IPS DF 19.7 (cell line): Measurements from ENCODE around the gene NCF4.

Source experiments
- DNase-seq: peaks from one replicate; pipeline ENCODE4 v3.0.0-alpha.2; 2013; ENCODE audit warnings: low read depth, low spot score

Gene NCF4

DNA sequence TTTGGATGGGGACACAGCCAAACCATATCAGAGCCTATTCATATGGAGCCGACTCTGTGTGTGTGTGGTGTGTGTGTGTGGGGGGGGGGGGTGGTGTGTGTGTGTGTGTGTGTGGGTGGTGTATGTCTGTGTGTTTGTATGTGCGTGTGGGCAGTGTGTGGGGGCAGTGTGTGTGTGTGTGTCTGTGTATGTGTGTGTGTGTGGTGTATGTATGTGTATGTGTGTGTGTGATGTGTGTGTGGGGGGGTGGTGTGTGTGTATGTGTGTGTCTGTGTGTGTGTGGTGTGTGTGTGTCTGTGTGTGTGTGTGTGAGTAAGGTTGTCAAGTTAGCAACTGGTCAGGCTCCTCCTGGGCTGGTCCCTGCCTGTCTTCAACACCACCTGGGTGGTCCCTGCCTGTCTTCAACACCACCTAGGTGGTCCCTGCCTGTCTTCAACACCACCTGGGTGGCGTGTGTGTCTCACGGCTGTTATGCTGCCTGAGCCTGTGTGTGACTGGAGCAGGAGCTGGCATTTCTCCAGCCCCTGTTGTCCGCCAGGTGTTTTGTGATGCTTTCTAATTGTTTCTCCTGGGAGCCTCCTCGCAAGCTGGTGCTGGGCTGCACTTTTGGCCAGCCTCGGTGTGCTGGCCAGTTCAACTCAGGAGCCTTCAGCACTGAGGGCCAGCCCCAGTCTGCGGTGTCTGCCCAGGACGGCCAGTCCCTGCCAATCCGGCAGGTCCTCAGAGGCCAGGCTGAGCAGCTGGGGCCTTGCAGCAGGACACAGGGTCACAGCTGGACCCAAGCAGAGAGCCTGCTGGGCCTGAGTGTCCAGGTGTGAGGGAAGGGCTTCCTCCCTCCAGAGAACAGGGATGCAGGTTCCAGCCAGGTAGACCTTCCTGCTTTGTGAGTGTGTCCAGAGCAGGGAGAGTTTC, 22.4 kb upstream of the NCF4 start:
- no peak for DNase-seq

DNA sequence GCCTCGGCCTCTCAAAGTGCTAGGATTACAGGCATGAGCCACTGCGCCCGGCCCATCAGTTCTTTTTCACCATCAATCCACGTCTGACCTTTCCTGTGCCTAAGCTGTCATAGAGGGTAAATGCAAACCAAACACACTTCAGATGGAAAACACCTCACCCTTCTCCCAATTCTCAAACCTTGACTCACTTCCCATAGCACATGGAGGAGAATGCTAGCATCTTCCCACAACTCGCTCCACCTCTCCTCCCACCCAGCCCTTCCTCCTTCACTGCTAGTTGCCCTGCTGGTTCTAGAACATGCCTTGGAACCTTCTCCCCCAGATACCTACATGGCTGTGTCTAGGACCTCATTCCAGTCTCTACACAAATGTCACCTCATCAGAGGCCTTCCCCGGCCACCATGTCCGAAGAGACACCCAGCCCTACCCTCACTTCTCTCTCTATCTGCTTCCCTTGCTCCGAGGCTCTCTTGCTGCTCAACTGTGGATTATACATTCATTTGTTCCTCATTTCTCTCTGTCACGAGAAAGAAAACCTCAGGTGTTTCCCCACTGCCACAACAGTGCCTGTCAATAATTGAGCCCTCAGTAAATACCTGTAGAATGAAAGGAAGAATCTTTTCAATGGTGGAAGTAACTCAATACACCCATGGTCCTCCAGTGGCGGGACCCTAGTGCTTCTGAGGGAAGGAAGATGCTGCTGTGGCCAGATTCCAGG, 21.3 kb upstream of the NCF4 start:
- DNase-seq = no peak

DNA sequence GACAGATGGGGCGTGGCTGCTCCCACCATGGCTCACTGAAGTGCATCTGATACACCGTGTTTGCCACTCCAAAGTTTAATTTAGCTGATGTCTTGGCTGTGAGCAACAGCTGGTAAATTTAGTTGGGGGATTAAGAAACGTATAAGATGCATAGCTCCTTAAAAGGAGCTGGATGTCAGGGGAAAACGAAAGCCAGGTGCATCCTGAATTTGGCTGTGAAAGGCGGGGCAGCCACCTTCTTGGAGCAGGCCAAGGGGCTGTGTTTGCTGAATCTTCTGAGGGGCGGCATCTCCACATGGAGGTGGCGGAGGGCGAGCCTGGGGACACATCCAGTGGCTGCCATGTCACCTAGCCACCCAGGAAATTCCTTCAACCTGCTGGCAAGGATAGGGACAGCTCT, 20.7 kb upstream of the NCF4 start:
- no peak for DNase-seq

DNA sequence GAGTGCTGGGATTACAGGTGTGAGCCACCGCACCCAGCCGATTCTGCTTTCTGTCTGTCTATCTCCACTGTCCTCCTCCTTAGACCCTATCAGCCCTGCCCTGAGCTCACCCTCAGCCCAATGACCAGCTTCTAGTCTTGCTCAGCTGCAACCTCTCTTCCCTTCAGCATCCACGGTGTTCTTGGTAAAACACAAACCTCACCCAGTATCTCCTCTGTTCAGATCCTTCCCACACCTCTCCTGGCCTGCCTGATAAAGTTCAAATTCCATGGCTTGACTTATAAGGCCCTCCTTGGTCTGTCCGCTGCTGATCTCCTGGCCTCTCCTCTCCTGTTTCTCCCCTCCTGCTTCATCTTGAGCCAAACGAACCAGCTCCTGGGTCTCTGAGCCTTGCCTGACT, 14.5 kb upstream of the NCF4 start:
- no peak for DNase-seq

DNA sequence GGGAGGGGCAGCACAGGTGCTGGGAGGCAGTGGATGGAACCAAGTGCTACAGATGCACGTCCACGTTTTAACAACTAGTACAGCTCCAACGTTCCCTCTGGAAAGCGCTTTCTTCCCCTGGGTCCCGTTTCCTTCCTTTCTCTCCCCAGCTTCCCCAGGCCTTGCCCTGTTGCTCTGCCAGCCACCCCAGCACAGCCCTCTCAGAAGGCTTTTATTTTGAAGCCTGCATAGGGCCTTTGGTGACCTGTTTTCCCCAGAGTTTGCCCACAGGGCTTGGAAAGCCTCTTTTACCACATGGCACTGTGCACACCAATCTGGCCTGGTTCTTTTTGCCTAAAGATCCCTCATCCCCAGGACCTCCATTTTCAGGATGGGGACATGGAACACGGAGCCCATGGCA, 13.9 kb upstream of the NCF4 start:
- DNase-seq = no peak

DNA sequence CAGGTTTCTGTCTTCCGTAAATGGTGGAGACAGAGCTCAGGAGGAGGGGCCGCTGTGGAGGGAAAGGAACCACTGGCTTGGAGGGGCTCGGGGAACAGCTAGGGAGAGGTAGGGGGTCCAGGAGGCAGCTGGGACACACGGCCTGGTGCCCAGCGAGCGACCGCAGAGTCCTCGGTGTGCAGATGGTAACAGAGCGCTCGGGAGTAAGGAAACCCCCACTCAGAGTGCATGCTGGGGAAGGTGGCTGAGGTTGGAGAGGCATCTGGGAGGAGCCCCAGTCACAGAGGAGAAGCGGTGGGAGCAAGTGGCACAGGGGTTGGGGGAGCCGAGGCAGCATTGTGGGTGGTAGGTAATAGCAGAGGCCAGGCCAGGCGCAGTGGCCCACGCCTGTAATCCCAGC, 10.8 kb upstream of the NCF4 start:
- DNase-seq = no peak

DNA sequence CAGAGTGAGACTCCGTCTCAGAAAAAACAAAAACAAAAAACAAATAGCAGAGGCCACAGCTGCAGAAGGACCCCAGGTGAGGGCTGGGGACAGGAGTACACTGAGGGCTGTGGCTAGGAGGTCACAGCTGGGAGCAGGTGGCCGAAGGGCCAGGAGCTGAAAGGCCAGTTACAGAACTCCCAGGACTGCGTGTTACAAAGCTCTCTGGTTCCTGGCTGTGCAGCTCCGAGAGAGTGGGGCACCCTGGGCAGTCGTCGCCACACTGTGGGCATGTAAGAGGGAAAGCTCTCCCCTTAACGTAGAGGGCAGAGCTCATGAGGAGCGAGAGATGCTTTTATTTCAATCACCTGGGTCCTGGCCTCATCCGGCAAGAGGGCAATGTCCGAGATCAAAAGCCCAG, 10.1 kb upstream of the NCF4 start:
- no peak for DNase-seq

DNA sequence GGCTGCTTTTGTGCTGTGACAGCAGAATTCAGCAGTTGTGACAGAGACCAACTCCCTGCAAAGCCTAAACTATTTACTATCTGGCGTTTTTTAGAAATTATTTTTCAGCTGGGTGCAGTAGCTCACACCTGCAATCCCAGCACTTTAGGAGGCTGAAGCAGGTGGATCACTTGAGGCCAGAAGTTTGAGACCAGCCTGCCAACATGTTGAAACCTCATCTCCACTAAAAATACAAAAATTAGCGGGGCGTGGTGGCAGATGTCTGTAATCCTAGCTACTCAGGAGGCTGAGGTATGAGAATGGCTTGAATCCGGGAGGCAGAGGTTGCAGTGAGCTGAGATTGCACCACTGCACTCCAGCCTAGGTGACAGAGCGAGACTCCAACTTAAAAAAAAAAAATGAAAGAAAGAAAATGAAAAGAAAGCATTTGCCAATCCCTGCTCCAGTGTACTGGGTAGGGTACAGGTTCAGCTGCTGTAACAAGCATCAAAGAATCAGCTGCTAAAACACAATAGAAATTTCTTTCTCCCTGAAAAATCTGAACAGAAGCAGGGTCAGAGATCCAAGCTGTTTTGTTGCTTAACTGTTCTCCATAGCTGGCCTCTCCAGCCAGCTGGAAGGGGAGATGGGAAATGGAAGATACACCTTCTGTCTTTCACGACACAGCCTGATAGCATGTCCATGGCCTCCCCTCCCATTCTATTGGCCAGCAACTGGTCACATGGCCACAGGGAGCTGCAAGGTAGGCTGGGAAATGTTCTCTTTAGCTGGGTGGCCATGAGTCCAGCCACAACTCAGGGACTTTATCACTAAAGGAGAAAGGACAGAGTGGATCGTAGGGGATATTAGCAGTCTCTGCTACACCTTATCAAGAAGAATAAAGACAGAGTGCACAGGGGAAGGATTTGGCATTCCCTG, 8.5 kb upstream of the NCF4 start:
- no peak for DNase-seq

DNA sequence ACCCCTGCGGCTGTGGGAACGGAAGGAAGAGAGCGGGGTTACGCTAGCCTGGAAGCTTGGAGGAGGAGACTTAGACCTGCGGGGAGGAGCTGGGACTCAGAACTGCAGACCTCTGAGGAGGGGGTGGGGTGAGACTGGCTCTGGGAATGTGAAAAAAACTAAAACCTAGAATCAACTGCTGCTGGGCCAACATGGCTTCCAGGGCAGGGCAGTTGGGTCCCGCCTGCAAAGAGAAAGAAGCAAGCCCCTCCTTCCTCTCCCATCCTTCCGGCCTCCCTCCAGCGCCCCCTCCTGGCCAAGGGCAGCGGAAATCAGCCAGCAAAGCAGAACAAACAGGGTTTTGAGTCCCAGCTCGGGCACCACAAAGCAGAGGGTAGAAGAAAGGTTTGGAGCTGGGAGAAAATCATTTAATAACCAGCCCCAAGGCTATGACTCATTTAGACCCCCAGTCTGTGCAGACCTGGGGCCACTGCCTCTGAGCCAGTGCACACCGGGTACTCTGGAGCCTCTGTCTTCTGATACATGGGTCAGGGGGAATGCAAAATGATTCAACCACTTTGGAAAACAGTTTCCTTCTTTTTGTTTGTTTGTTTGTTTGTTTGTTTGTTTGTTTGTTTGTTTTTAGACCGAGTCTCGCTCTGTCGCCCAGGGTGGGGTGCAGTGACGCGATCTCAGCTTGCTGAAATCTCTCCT, 7.3 kb upstream of the NCF4 start:
- DNase-seq = no peak

DNA sequence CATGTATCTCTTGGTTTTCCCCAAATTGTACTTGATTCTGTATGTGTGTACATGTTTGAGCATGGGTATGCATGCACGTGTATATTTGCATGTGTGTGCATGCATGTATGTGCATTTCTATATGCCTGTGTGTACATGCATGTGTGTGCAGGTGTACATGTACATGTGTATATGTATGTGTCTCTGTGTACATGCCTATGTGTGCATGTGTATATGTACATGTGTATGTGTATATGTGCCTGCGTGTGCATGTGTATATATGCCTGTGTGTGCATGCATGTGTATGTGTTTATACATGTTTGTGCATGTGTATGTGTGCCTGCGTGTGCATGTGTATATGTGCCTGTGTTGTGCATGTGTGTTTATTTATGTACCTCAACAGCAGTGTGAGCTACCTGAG, 5.3 kb upstream of the NCF4 start:
- DNase-seq = no peak

DNA sequence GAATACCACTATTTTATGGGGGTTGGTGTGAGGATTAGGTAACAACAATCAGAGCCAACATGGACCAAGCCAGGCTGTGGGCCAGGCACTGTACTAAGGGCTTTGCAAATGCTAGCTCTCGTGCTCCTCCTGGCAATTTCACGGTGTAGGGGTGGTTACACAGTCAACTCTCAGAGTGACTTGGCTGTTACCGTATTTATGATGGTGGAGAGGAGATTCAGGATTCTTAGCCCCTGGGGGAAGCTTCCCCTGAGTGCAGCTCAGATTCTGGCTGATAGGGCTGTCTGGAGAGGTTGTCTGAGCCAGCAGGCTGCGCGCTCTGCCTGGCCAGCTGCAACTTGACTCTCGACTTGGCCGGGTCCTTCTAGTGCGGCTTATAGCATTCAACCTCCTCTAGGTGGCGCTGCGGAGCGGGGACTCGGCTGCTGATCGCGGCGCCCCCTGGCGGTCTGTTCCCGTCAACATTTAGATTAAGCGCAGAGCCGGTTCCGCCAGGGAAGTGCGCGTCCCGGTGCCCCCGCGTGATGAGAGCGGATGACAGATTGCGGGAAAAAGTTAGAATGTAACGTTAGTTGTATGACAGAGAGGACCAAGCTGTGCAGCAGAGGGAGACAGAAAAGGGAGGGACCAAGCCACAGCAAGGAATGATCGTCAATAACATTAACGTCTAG, 4.5 kb upstream of the NCF4 start:
- peak; percentile 57 for DNase-seq

DNA sequence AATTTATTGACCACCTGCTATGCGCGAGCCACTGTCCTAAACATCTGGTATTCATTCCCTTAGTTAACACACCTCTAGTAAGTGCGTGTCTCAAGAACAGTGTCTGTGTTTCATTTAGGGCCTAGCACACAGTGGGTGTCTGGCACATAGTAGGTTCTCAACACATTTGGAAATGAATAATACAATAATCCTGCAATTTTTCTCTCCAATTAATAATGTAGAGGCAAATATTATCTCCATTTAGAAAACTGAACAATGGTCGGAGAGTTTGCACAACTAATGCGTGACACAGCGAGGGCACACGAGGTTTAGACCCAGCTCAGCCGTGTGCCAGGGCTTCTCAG, 4.0 kb upstream of the NCF4 start:
- DNase-seq = no peak

DNA sequence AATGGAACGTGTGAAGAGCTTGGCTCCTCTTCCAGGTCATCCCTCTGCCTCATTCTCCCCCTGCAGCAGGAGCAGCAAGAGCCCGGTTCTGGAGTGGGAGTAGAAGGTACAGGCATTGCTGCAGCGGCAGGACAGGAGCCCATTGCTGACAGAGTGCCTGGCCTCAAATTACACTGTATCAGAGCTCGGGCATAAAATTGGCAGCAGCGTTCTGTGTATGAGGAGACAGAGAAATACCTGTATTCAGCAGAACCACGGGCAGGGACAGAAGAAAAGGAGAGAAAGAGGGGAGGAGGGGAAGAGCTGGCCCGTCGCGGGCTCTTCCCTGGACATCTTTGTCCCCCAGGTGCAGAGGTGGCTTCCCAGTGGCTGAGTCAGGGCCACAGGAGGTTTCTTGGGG, 2.6 kb upstream of the NCF4 start:
- DNase-seq = no peak

DNA sequence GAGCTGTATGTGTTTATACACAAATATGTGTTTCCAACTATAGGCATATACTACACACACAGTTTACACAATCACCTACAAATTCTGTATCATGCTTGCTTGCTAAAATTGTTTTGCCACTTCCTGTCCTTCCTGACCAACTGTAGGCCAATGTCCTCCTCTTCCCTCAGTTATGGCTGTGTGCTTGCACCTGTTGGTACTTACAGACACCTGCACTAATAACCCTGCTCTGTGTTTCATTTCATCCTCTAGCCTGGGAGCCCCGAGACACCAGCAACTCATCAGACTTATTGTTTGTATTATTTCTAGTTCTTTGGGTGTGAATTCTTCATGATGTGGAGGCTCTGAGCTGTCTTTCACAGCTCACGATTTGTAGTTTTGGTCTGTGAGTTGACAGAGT, 1.8 kb upstream of the NCF4 start:
- DNase-seq = no peak

DNA sequence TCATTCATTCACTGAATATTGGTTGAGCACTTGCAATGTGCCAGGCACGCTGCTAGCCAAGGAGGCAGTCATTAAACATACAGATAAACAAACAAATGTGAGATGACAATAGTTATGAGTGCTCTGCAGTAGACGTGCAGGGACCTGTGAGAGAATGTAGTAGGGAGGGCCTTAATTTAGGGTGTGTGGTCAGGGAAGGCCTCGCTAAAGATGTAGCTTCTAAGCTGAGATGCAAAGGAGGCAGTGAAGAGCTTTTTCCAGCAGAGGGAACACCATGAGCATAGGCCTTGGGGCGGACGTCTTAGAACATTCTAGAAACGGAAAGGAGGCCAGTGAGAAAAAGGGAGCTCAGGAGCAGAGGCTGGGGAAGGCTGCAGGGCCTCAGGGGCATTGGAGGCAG, 789 bp upstream of the NCF4 start:
- DNase-seq = no peak

DNA sequence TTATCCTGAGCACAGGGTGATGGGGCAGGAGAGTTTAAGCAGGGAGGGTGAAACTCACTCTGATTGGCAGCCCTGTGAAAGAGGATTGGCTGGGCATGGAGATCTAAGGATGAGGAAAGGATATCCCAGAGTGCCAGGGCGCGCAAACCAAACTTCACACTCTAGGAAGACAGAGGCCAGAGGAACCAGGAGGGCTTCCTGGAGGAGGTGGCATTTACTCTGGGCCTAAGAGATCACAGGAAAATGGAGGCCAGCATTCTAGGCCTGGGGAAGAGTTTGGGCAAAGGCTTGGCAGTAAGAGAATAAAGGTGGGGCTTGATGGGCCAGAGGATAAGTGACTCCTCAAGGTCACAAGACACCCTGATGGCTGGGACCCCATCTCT, 377 bp upstream of the NCF4 start:
- DNase-seq = no peak

DNA sequence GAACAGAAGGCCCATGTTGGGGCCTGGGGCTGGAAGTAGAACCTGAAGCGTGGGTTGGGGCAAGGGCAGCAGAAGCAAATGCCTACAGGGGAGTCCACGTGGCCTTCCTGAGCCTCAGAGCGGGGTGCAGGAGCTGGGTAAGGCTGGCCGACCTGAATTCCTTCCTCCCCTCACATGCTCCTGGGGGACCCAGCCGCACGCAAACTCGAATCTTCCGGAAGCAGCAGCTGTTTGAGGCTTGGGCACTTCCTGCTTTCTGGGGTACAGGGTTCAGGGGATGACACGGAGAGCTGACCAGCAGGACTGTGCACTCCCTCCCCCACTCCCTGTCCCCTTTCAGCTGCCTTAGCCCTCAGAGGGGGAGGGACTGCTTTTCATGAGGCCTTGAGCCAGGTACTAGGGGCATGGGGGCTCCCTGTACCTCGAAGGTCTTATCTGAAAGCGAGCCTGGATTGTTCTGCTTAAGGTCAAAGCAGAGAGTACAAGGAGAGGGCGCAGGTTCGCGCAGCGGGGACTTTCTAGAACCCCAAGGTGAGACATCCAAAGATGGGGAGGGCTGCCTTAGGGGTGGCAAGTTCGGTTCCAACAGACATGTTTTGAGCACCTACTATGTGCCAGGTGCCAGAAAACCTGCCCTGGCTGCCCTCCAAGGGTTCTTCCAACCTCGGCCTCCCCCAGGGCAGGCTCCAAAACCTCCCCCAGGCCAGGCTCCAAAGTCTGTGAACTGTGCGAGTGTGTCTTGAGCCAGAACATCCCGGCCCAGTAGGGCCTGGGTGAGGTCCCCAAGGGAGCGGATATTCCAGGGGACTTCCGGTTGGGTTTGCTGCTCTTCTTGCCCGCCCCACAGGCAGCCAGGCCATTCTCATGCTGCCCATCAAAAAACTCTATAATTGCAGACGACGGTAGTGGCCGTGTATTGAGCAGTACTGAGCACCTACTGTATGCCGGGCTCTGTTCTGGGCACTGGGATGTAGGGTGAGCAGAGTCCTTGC, 1.7 kb downstream of the NCF4 start:
- no peak for DNase-seq

DNA sequence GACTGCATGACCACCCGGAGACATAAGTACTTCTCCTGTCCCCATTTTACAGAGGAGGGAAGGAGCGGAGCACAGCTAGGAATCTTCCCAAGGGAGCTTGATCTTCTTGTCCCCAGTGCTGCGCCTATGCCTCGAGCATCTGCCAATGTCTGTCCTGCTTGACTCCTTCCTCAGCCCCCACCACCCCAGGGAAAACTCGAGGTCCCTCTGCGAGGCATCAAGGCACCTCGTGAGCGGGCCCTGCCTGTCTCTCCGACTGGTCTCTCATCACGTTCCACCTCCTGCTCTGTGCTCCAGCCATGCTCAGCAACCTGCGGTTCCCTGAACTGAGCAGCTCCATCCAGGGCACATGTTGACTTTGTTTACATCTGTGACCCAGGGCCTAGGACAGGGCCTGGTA, 2.5 kb downstream of the NCF4 start:
- no peak for DNase-seq

DNA sequence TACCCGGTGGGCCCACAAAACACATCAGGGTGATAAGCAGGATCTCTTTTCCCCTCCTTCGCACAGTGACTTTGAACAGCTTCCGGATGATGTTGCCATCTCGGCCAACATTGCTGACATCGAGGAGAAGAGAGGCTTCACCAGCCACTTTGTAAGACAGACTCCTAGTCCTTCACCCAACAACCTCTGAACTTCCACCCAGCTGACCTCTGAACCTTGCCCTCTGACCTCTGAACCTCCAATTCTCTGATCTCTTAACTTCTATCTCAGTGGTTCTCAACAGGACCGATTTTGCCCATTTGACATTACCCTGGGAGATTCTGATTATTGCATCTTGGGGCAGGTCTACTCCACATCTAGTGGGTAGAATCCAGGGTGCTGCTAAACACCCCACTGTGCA, 3.2 kb downstream of the NCF4 start:
- no peak for DNase-seq
